Right lobe of liver (tissue), 4 donors: ENCODE results near the gene MDH2.
"Not testable (repeated sequence)": the region's sequence is repeated elsewhere in the genome, so short reads cannot be mapped to it uniquely, and the experiment has no call there.

Experiments used
- POLR2A ChIP-seq: fragments of 450-650 bp; IDR thresholded peaks from one replicate; pipeline ENCODE4 v1.6.1; 2017; ENCODE audit warnings: antibody characterized with exemption, mild to moderate bottlenecking
- TF ChIP-seq, protein P1 (sequence below), 4 donors: fragments of 200-600 bp in 3 of 4; fragments of 450-650 bp in 1 of 4; IDR thresholded peaks; one replicate each; pipeline versions ENCODE4 v1.5.1 to v1.8.0; 2016 to 2022; ENCODE audit warnings: antibody characterized with exemption in 4 of 4, mild to moderate bottlenecking in 2 of 4
- donor health status: DM: no; HTN: no; CAD: no.
- donor health status: DM: no; HTN: no; CAD: no.
- donor health status: DM: no; HTN: yes; CAD: no.

DNA sequence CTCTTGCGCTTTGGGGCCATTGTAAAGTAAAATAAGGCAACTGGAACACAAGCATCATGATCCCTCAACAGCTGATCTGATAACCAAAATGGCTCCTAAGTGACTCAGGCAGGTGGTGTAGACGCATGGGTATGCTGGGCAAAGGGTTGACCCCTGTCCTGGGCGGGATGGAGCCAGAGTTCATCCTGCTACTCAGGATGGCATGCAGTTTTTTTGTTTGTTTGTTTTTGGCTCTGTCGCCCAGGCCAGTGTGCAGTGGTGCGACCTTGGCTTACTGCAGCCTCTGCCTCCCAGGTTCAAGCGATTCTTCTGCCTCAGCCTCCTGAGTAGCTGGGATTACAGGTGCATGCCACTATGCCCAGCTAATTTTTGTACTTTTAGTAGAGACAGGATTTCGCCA is 10.8 kb downstream of the MDH2 start:
- TF ChIP-seq, protein P1, sequence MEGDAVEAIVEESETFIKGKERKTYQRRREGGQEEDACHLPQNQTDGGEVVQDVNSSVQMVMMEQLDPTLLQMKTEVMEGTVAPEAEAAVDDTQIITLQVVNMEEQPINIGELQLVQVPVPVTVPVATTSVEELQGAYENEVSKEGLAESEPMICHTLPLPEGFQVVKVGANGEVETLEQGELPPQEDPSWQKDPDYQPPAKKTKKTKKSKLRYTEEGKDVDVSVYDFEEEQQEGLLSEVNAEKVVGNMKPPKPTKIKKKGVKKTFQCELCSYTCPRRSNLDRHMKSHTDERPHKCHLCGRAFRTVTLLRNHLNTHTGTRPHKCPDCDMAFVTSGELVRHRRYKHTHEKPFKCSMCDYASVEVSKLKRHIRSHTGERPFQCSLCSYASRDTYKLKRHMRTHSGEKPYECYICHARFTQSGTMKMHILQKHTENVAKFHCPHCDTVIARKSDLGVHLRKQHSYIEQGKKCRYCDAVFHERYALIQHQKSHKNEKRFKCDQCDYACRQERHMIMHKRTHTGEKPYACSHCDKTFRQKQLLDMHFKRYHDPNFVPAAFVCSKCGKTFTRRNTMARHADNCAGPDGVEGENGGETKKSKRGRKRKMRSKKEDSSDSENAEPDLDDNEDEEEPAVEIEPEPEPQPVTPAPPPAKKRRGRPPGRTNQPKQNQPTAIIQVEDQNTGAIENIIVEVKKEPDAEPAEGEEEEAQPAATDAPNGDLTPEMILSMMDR (IDR thresholded peaks at IDR 0.05): not testable (repeated sequence)
- not testable (repeated sequence) for TF ChIP-seq POLR2A
